HCT116 (cell line): ENCODE data around the gene RGS7.

ENCODE experiments used
- EZH2 ChIP-seq: fragments of 200-600 bp; sonication (generic); IDR thresholded peaks from 2 replicates; pipeline ENCODE4 v1.6.1; 2017; ENCODE audit warnings: antibody characterized with exemption, mixed run types
- POLR2AphosphoS5 ChIP-seq: IDR thresholded peaks from 2 replicates; pipeline ENCODE4 v1.6.1; 2011; ENCODE audit warnings: mild to moderate bottlenecking, low read depth, low read length, moderate library complexity
- RAD21 ChIP-seq: IDR thresholded peaks from 2 replicates; pipeline ENCODE4 v1.6.1; 2012; ENCODE audit warnings: low read depth, mild to moderate bottlenecking
- TF ChIP-seq, protein P1 (sequence below): IDR thresholded peaks from 2 replicates; pipeline ENCODE4 v1.6.1; 2012; ENCODE audit warnings: low read depth
- TF ChIP-seq, protein P2 (sequence below), 3 experiments: fragments of 200-600 bp in 1 of 3; sonication (generic) in 1 of 3; IDR thresholded peaks in 2 of 3; conservative IDR thresholded peaks in 1 of 3; 2 replicates each; pipeline ENCODE4 v1.5.1; 2012 to 2017; ENCODE audit warnings: low read depth in 2 of 3, low read length in 2 of 3, antibody characterized with exemption in 1 of 3, borderline replicate concordance in 1 of 3, control low read depth in 1 of 3, mild to moderate bottlenecking in 1 of 3, mixed read lengths in 1 of 3, mixed run types in 1 of 3, moderate library complexity in 1 of 3; ENCODE audit not compliant: insufficient read depth in 1 of 3

DNA sequence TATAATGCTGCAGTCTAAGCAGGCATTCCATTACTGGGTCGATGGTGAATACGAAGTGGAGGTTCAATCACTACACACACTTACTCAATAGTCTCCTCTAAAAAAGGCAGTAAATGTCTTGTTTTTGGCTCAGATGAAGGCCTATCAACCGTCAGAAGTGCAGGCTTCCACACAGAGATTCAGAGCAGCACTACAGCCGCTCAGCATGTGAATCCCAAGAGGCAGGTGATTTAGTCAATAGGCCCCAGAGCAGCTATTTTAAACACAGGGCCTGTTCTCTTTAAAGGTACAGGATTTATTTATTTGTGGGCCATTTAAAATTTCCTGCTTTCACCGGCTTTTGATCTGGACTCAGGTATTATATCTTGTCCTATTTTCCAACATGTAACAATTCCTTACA is 293.7 kb downstream of the RGS7 start:
- TF ChIP-seq RAD21 (no peak), EZH2 (no peak), POLR2AphosphoS5 (no peak)
- TF ChIP-seq, protein P1, sequence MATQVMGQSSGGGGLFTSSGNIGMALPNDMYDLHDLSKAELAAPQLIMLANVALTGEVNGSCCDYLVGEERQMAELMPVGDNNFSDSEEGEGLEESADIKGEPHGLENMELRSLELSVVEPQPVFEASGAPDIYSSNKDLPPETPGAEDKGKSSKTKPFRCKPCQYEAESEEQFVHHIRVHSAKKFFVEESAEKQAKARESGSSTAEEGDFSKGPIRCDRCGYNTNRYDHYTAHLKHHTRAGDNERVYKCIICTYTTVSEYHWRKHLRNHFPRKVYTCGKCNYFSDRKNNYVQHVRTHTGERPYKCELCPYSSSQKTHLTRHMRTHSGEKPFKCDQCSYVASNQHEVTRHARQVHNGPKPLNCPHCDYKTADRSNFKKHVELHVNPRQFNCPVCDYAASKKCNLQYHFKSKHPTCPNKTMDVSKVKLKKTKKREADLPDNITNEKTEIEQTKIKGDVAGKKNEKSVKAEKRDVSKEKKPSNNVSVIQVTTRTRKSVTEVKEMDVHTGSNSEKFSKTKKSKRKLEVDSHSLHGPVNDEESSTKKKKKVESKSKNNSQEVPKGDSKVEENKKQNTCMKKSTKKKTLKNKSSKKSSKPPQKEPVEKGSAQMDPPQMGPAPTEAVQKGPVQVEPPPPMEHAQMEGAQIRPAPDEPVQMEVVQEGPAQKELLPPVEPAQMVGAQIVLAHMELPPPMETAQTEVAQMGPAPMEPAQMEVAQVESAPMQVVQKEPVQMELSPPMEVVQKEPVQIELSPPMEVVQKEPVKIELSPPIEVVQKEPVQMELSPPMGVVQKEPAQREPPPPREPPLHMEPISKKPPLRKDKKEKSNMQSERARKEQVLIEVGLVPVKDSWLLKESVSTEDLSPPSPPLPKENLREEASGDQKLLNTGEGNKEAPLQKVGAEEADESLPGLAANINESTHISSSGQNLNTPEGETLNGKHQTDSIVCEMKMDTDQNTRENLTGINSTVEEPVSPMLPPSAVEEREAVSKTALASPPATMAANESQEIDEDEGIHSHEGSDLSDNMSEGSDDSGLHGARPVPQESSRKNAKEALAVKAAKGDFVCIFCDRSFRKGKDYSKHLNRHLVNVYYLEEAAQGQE = no peak
- TF ChIP-seq, protein P2, sequence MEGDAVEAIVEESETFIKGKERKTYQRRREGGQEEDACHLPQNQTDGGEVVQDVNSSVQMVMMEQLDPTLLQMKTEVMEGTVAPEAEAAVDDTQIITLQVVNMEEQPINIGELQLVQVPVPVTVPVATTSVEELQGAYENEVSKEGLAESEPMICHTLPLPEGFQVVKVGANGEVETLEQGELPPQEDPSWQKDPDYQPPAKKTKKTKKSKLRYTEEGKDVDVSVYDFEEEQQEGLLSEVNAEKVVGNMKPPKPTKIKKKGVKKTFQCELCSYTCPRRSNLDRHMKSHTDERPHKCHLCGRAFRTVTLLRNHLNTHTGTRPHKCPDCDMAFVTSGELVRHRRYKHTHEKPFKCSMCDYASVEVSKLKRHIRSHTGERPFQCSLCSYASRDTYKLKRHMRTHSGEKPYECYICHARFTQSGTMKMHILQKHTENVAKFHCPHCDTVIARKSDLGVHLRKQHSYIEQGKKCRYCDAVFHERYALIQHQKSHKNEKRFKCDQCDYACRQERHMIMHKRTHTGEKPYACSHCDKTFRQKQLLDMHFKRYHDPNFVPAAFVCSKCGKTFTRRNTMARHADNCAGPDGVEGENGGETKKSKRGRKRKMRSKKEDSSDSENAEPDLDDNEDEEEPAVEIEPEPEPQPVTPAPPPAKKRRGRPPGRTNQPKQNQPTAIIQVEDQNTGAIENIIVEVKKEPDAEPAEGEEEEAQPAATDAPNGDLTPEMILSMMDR (IDR thresholded peaks at IDR 0.05 in 2 of 3, conservative IDR thresholded peaks at IDR 0.05 in 1 of 3; ENCODE audit: borderline replicate concordance in 1 of 3, insufficient read depth in 1 of 3, low read depth in 2 of 3, low read length in 2 of 3) = no peak
